ENCODE data around the gene GRK5. TPM values are rescaled to one million over a fixed set of nuclear protein-coding genes. Genes with fewer than 3 reads are reported as not detected.

Gene GRK5
- total RNA-seq, 1 experiment from 2014 or later: 4.8 TPM

DNA sequence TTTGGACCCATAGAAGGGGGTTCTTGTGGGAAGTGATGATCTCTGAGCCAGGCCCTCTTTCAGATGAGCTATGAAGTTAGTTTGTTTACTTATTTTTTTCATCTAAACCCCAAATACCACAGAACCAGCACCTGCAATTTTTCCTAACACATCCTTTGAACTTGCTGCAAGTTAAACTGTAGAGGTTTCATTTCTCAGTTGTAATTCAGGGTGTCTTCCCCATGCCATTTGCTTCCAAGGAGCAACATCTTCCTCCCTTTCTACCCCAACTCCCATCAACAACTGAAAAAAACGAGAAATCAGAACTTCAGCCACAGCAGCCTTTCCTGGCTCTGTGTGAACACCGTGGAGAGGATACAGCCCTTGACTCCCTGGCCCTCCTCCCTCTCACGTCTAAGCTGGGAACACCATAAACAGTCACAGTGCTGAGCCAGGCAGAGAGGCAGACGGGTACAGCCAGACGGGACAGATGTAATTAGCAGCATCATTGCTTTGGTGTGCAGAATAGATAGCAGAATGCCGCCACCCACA, 271.5 kb downstream of the GRK5 start:
- H3K9me3 ChIP-seq (ENCODE audit: insufficient read depth, low read depth): no peaks in the 10 kb centered on the region
- no peak overlapping the region for H2AFZ ChIP-seq
- no peaks in the 10 kb centered on the region for H3K79me2 ChIP-seq (ENCODE audit: low read depth)
- H3K27ac ChIP-seq: no peak overlapping the region
- H3K27me3 ChIP-seq (ENCODE audit: insufficient read depth, low read depth): no peaks in the 10 kb centered on the region
- ChIA-PET CTCF (no interaction called here), POLR2A (ENCODE audit: unreplicated experiment) (no interaction called here)
- H3F3A ChIP-seq (ENCODE audit: insufficient read depth, low read depth): no peaks in the 10 kb centered on the region
- no peaks in the 10 kb centered on the region for H4K20me1 ChIP-seq (ENCODE audit: insufficient read depth)
- no peaks in the 10 kb centered on the region for H3K36me3 ChIP-seq (ENCODE audit: low read depth)
- TF ChIP-seq EZH2 (IDR thresholded peaks at IDR 0.05; ENCODE audit: low read depth): no peak
- TF ChIP-seq, protein P1, sequence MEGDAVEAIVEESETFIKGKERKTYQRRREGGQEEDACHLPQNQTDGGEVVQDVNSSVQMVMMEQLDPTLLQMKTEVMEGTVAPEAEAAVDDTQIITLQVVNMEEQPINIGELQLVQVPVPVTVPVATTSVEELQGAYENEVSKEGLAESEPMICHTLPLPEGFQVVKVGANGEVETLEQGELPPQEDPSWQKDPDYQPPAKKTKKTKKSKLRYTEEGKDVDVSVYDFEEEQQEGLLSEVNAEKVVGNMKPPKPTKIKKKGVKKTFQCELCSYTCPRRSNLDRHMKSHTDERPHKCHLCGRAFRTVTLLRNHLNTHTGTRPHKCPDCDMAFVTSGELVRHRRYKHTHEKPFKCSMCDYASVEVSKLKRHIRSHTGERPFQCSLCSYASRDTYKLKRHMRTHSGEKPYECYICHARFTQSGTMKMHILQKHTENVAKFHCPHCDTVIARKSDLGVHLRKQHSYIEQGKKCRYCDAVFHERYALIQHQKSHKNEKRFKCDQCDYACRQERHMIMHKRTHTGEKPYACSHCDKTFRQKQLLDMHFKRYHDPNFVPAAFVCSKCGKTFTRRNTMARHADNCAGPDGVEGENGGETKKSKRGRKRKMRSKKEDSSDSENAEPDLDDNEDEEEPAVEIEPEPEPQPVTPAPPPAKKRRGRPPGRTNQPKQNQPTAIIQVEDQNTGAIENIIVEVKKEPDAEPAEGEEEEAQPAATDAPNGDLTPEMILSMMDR (conservative IDR thresholded peaks at IDR 0.05): no peak
- no peak for DNase-seq
- no peak overlapping the region for H3K4me3 ChIP-seq
- H3K9me2 ChIP-seq (ENCODE audit: insufficient read depth): no peaks in the 10 kb centered on the region
- intact Hi-C loops (cut with micrococcal nuclease; ENCODE audit: unreplicated experiment): no loop called here
- peaks cover 12% of the 10 kb centered on the region for H3K4me1 ChIP-seq (replicated peaks; ENCODE audit: insufficient read depth)
- peak overlapping the region; percentile 27; the same call in 1 of the 2 replicates for H3K4me2 ChIP-seq
- BruUV-seq (replicated peaks): no TSS peak

DNA sequence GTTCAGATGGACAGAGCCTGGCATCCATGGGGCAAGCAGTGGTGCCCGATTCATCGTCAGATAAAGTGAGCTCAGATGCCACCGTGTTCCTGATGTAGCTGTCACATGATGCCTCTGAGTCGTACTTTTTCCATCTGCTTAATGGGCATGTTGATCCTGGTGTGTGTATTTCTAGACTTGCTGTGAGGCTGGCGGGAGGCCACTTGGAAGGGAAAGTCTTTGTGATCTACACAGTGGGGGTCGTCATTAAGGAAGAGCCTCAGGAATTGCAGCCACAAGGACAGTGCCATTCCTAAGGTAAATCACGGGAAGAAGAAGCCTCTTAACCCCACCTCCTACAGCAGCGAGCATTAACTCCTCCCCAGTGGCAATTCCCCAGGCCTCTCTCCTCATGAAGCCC, 272.2 kb downstream of the GRK5 start:
- ChIA-PET POLR2A (ENCODE audit: unreplicated experiment) (no interaction called here), CTCF (no interaction called here)
- Histone ChIP-seq H3K4me3 (no peak overlapping the region), H2AFZ (no peak overlapping the region), H3K4me1 (replicated peaks; ENCODE audit: insufficient read depth) (peaks cover 12% of the 10 kb centered on the region), H3K27ac (no peak overlapping the region), H3K9me2 (ENCODE audit: insufficient read depth) (no peaks in the 10 kb centered on the region), H3F3A (ENCODE audit: insufficient read depth, low read depth) (no peaks in the 10 kb centered on the region; the same call in 1 of the 2 replicates), H3K9me3 (ENCODE audit: insufficient read depth, low read depth) (no peaks in the 10 kb centered on the region), H3K27me3 (ENCODE audit: insufficient read depth, low read depth) (no peaks in the 10 kb centered on the region), H3K79me2 (ENCODE audit: low read depth) (no peaks in the 10 kb centered on the region), H4K20me1 (ENCODE audit: insufficient read depth) (no peaks in the 10 kb centered on the region), H3K36me3 (ENCODE audit: low read depth) (no peaks in the 10 kb centered on the region), H3K4me2 (no peak overlapping the region)
- BruUV-seq (replicated peaks): no TSS peak
- DNase-seq: no peak
- intact Hi-C loops (cut with micrococcal nuclease; ENCODE audit: unreplicated experiment): no loop called here
- TF ChIP-seq, protein P1 (conservative IDR thresholded peaks at IDR 0.05): no peak
- no peak for TF ChIP-seq EZH2 (IDR thresholded peaks at IDR 0.05; ENCODE audit: low read depth)

DNA sequence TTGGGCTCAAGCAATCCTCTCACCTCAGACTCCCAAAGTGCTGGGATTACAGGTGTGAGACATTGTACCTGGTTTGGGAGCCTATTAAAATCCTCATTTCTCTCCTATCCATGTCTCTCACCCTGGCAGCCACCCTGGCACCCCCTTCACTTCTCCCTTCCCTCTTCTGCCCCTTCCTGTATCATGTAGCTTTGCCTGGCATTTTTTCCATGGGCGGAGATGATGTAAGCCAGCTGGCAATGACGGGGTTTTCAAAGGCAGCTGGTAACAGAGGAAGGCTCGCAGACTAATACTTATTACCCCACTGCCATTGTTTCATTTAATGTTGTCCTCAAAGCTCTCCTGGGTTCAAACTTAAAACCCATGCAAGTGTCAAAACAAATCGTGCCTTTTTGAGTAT, 273.3 kb downstream of the GRK5 start:
- intact Hi-C loops (cut with micrococcal nuclease; ENCODE audit: unreplicated experiment): no loop called here
- CTCF ChIA-PET: interaction anchor here (0.6 kb wide), 1 partner anchor 316 kb away, joined by 4 read pairs; no protein-coding TSS in a partner anchor
- no peak overlapping the region for H3K4me2 ChIP-seq
- DNase-seq: no peak
- no peaks in the 10 kb centered on the region for H3K9me3 ChIP-seq (ENCODE audit: insufficient read depth, low read depth)
- no peaks in the 10 kb centered on the region for H3K27me3 ChIP-seq (ENCODE audit: insufficient read depth, low read depth)
- TF ChIP-seq, protein P1 (conservative IDR thresholded peaks at IDR 0.05): no peak
- TF ChIP-seq EZH2 (IDR thresholded peaks at IDR 0.05; ENCODE audit: low read depth): no peak
- no peaks in the 10 kb centered on the region for H3K9me2 ChIP-seq (ENCODE audit: insufficient read depth)
- H4K20me1 ChIP-seq (ENCODE audit: insufficient read depth): no peaks in the 10 kb centered on the region
- BruUV-seq (replicated peaks): no TSS peak
- H3K27ac ChIP-seq: no peak overlapping the region
- H3K4me3 ChIP-seq: no peak overlapping the region
- peaks cover 17% of the 10 kb centered on the region for H3K4me1 ChIP-seq (replicated peaks; ENCODE audit: insufficient read depth)
- no peak overlapping the region for H2AFZ ChIP-seq
- H3K36me3 ChIP-seq (ENCODE audit: low read depth): no peaks in the 10 kb centered on the region
- POLR2A ChIA-PET (ENCODE audit: unreplicated experiment): no interaction called here
- H3K79me2 ChIP-seq (ENCODE audit: low read depth): no peaks in the 10 kb centered on the region
- peaks cover 5% of the 10 kb centered on the region; the same call in 1 of the 2 replicates for H3F3A ChIP-seq (ENCODE audit: insufficient read depth, low read depth)

All from PC-9 (cell line).